Activated CD4-positive, alpha-beta T cell treated with anti-CD3 and anti-CD28 coated beads for 36 hours (primary cell): ENCODE data around the gene TGFA. TPM values are rescaled to one million over a fixed set of nuclear protein-coding genes. Genes with fewer than 3 reads are reported as not detected.

Experiments
- ATAC-seq: fragments of 200-7000 bp; cut with Tn5 transposase; one replicate; pipeline ENCODE4 v1.10.0; 2021; ENCODE audit warnings: mild to moderate bottlenecking, moderate library complexity
- CTCF ChIA-PET: fragments of 350-600 bp; sonication (Branson Sonifier 250); formaldehyde crosslinking; loops from one replicate; lab custom pipeline; 2021; ENCODE audit warnings: antibody characterized with exemption; lab: Charles Lee
- POLR2A ChIA-PET: fragments of 350-600 bp; sonication (Branson Sonifier 250); formaldehyde crosslinking; loops from one replicate; lab custom pipeline; 2021; ENCODE audit warnings: antibody characterized with exemption, inconsistent platforms; lab: Charles Lee
- DNase-seq: peaks from one replicate; pipeline ENCODE4 v3.0.0-alpha.2; 2020
- H3K27ac Mint-ChIP-seq: one replicate; pipeline ENCODE4 v1.8.0; 2021; ENCODE audit warnings: mixed read lengths
- H3K27me3 Mint-ChIP-seq: one replicate; pipeline ENCODE4 v1.8.0; 2021; ENCODE audit warnings: mixed read lengths
- H3K36me3 Mint-ChIP-seq: one replicate; pipeline ENCODE4 v1.8.0; 2021; ENCODE audit warnings: low read depth, mixed read lengths
- H3K4me1 Mint-ChIP-seq: one replicate; pipeline ENCODE4 v1.8.0; 2021; ENCODE audit warnings: mixed read lengths
- H3K4me3 Mint-ChIP-seq: one replicate; pipeline ENCODE4 v1.8.0; 2021; ENCODE audit warnings: mild to moderate bottlenecking, moderate library complexity, mixed read lengths
- H3K9me3 Mint-ChIP-seq: one replicate; pipeline ENCODE4 v1.8.0; 2021; ENCODE audit warnings: low read depth, mixed read lengths
- intact Hi-C, 2 experiments: fragments of 100-400 bp; cut with DNase I in 1 of 2; cut with micrococcal nuclease in 1 of 2; formaldehyde crosslinking; loops; one replicate each; pipeline versions ENCODE4 v1.14.2 to v1.15.1; 2022 to 2024; cut with DNase I, micrococcal nuclease
- total RNA-seq, 2 experiments: library from RNA; stranded (reverse); gene quantifications; one replicate each; pipeline ENCODE4 v1.2.3, GENCODE V29; 2021

TGFA gene
- total RNA-seq, 2 experiments from 2014 or later = 0.07 to 0.18 TPM

GRCh38 chr2:70523672-70523995 is 30.0 kb downstream of the TGFA start:
- CTCF ChIA-PET = interaction anchor here (0.6 kb wide), 1 partner anchor 219 kb away, joined by 3 read pairs; no protein-coding TSS in a partner anchor
- peaks cover 14% of the 10 kb centered on the region for H3K4me1 Mint-ChIP-seq
- intact Hi-C loops = no loop called here

GRCh38 chr2:70522627-70523026 is 31.0 kb downstream of the TGFA start:
- Mint-ChIP-seq H3K36me3 (no peaks in the 10 kb centered on the region), H3K4me1 (peaks cover 14% of the 10 kb centered on the region), H3K4me3 (no peak overlapping the region), H3K27ac (no peak overlapping the region), H3K27me3 (no peaks in the 10 kb centered on the region), H3K9me3 (no peaks in the 10 kb centered on the region)
- ChIA-PET CTCF (no interaction called here), POLR2A (no interaction called here)
- DNase-seq (no peak), ATAC-seq (no peak)
- intact Hi-C loops = no loop called here

More at GRCh38 chr2:70523672-70523995, 30.0 kb downstream of the TGFA start:
- DNase-seq (no peak), ATAC-seq (no peak)
- Mint-ChIP-seq H3K27ac (no peak overlapping the region), H3K36me3 (no peaks in the 10 kb centered on the region), H3K27me3 (no peaks in the 10 kb centered on the region), H3K9me3 (no peaks in the 10 kb centered on the region), H3K4me3 (no peak overlapping the region)
- POLR2A ChIA-PET = no interaction called here

GRCh38 chr2:70520825-70521224 is 32.8 kb downstream of the TGFA start:
- no peaks in the 10 kb centered on the region for H3K9me3 Mint-ChIP-seq
- ATAC-seq (no peak), DNase-seq (no peak)
- no peak overlapping the region for H3K4me3 Mint-ChIP-seq
- ChIA-PET CTCF (no interaction called here), POLR2A (no interaction called here)
- H3K27ac Mint-ChIP-seq = no peak overlapping the region
- H3K4me1 Mint-ChIP-seq = peaks cover 24% of the 10 kb centered on the region
- intact Hi-C loops = no loop called here
- no peaks in the 10 kb centered on the region for H3K36me3 Mint-ChIP-seq
- no peaks in the 10 kb centered on the region for H3K27me3 Mint-ChIP-seq

GRCh38 chr2:70519453-70519852 is 34.2 kb downstream of the TGFA start:
- POLR2A ChIA-PET = no interaction called here
- Mint-ChIP-seq H3K27ac (no peak overlapping the region), H3K36me3 (no peaks in the 10 kb centered on the region), H3K4me3 (no peak overlapping the region), H3K9me3 (no peaks in the 10 kb centered on the region), H3K4me1 (peaks cover 23% of the 10 kb centered on the region), H3K27me3 (no peaks in the 10 kb centered on the region)
- ATAC-seq = no peak
- CTCF ChIA-PET = no interaction called here
- intact Hi-C loops = no loop called here
- DNase-seq = no peak

- no peaks in the 10 kb centered on the region for H3K36me3 Mint-ChIP-seq
- no peak overlapping the region for H3K27ac Mint-ChIP-seq
- no peak overlapping the region for H3K4me3 Mint-ChIP-seq
- peaks cover 14% of the 10 kb centered on the region for H3K4me1 Mint-ChIP-seq
- ChIA-PET CTCF (interaction anchor here (0.8 kb wide), 1 partner anchor 11 kb away, joined by 3 read pairs; no protein-coding TSS in a partner anchor), POLR2A (no interaction called here)
- no peaks in the 10 kb centered on the region for H3K27me3 Mint-ChIP-seq
- ATAC-seq (no peak), DNase-seq (no peak)
- H3K9me3 Mint-ChIP-seq = no peaks in the 10 kb centered on the region
- intact Hi-C loops = no loop called here
These were observed 35.1 kb downstream of the TGFA start for GRCh38 chr2:70518557-70518956.

- ChIA-PET CTCF (interaction anchor here (0.8 kb wide), 1 partner anchor 10 kb away, joined by 3 read pairs; no protein-coding TSS in a partner anchor), POLR2A (no interaction called here)
- H3K4me3 Mint-ChIP-seq = no peak overlapping the region
- no peaks in the 10 kb centered on the region for H3K9me3 Mint-ChIP-seq
- peaks cover 10% of the 10 kb centered on the region for H3K4me1 Mint-ChIP-seq
- DNase-seq (no peak), ATAC-seq (no peak)
- no peaks in the 10 kb centered on the region for H3K27me3 Mint-ChIP-seq
- intact Hi-C loops = no loop called here
- H3K27ac Mint-ChIP-seq = no peak overlapping the region
- H3K36me3 Mint-ChIP-seq = no peaks in the 10 kb centered on the region
These were observed 35.8 kb downstream of the TGFA start for GRCh38 chr2:70517804-70518203.

GRCh38 chr2:70516596-70516995 is 37.0 kb downstream of the TGFA start:
- DNase-seq (peak; percentile 24), ATAC-seq (peak; percentile 88)
- H3K27ac Mint-ChIP-seq = no peak overlapping the region
- peaks cover 10% of the 10 kb centered on the region for H3K4me1 Mint-ChIP-seq
- no peaks in the 10 kb centered on the region for H3K27me3 Mint-ChIP-seq
- POLR2A ChIA-PET = no interaction called here
- no peaks in the 10 kb centered on the region for H3K36me3 Mint-ChIP-seq
- intact Hi-C loops = no loop called here
- CTCF ChIA-PET = no interaction called here
- no peaks in the 10 kb centered on the region for H3K9me3 Mint-ChIP-seq
- no peak overlapping the region for H3K4me3 Mint-ChIP-seq

GRCh38 chr2:70515938-70516337 is 37.7 kb downstream of the TGFA start:
- no peak for ATAC-seq

GRCh38 chr2:70514612-70515055 is 39.0 kb downstream of the TGFA start:
- Mint-ChIP-seq H3K27ac (no peak overlapping the region), H3K9me3 (no peaks in the 10 kb centered on the region), H3K4me3 (no peak overlapping the region), H3K4me1 (peaks cover 10% of the 10 kb centered on the region), H3K27me3 (no peaks in the 10 kb centered on the region), H3K36me3 (no peaks in the 10 kb centered on the region)
- CTCF ChIA-PET = interaction anchor here (0.6 kb wide), 1 partner anchor 76 kb away, joined by 3 read pairs; no protein-coding TSS in a partner anchor
- intact Hi-C loops = no loop called here
- DNase-seq = no peak
- no peak for ATAC-seq
- POLR2A ChIA-PET = no interaction called here

More at GRCh38 chr2:70515938-70516337, 37.7 kb downstream of the TGFA start:
- Mint-ChIP-seq H3K4me1 (peaks cover 10% of the 10 kb centered on the region), H3K36me3 (no peaks in the 10 kb centered on the region), H3K9me3 (no peaks in the 10 kb centered on the region), H3K4me3 (no peak overlapping the region), H3K27ac (no peak overlapping the region), H3K27me3 (no peaks in the 10 kb centered on the region)
- intact Hi-C loops = no loop called here
- ChIA-PET CTCF (interaction anchor here (1.2 kb wide), 1 partner anchor 102 kb away, joined by 4 read pairs; no protein-coding TSS in a partner anchor), POLR2A (no interaction called here)
- peak; percentile 37 for DNase-seq

GRCh38 chr2:70513738-70514137 is 39.9 kb downstream of the TGFA start:
- Mint-ChIP-seq H3K36me3 (no peaks in the 10 kb centered on the region), H3K4me3 (no peak overlapping the region), H3K9me3 (no peaks in the 10 kb centered on the region), H3K27me3 (no peaks in the 10 kb centered on the region), H3K4me1 (peaks cover 10% of the 10 kb centered on the region), H3K27ac (no peak overlapping the region)
- intact Hi-C loops = no loop called here
- ATAC-seq (no peak), DNase-seq (no peak)
- POLR2A ChIA-PET = no interaction called here
- CTCF ChIA-PET = interaction anchor here (0.6 kb wide), 2 partner anchors 75 to 163 kb away, joined by 3 read pairs; no protein-coding TSS in a partner anchor

GRCh38 chr2:70511971-70512729 is 41.5 kb downstream of the TGFA start:
- Mint-ChIP-seq H3K4me1 (peaks cover 10% of the 10 kb centered on the region), H3K4me3 (no peak overlapping the region), H3K27me3 (no peaks in the 10 kb centered on the region), H3K9me3 (no peaks in the 10 kb centered on the region), H3K36me3 (no peaks in the 10 kb centered on the region), H3K27ac (no peak overlapping the region)
- POLR2A ChIA-PET = no interaction called here
- no peak for ATAC-seq
- CTCF ChIA-PET = no interaction called here
- no peak for DNase-seq
- intact Hi-C loops = no loop called here

GRCh38 chr2:70510313-70510712 is 43.3 kb downstream of the TGFA start:
- Mint-ChIP-seq H3K4me3 (no peak overlapping the region), H3K9me3 (no peaks in the 10 kb centered on the region), H3K36me3 (no peaks in the 10 kb centered on the region), H3K4me1 (no peaks in the 10 kb centered on the region), H3K27me3 (no peaks in the 10 kb centered on the region), H3K27ac (no peak overlapping the region)
- CTCF ChIA-PET = no interaction called here
- intact Hi-C loops = no loop called here
- DNase-seq = no peak
- no peak for ATAC-seq
- POLR2A ChIA-PET = no interaction called here
